OCI-LY3 (cell line): ENCODE measurements around the gene FADS3.

Experiments
- EZH2phosphoT487 ChIP-seq: fragments of 200-600 bp; shearing (Covaris generic); IDR thresholded peaks from 2 replicates; pipeline ENCODE4 v1.6.1; 2018; ENCODE audit warnings: antibody characterized with exemption, mixed run types, low read depth
- TF ChIP-seq, protein P1 (sequence below): fragments of 200-600, 300-600 bp; sonication (generic); IDR thresholded peaks from 2 replicates; pipeline ENCODE4 v1.5.1; 2014; ENCODE audit warnings: antibody characterized with exemption, low read length, low read depth

DNA sequence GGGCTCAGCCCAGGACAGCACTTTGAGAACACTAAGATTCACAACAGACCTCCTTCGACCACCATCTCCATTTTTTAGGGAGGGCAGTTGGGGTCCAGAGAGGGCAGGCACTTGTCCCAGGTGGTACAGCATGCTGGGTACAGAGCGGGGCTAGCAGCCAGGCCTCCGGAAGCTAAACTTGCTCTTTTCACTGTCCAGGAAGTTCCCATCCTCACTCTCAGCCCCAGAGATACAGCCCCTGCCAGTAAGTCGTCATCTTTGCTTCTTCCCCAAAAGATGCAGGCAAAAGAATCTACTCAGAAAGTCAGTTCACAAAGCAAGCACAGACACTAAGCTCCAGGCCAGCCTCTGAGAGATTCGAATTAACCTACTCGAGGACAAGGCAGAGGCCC is 32.7 kb upstream of the FADS3 start:
- TF ChIP-seq, protein P1, sequence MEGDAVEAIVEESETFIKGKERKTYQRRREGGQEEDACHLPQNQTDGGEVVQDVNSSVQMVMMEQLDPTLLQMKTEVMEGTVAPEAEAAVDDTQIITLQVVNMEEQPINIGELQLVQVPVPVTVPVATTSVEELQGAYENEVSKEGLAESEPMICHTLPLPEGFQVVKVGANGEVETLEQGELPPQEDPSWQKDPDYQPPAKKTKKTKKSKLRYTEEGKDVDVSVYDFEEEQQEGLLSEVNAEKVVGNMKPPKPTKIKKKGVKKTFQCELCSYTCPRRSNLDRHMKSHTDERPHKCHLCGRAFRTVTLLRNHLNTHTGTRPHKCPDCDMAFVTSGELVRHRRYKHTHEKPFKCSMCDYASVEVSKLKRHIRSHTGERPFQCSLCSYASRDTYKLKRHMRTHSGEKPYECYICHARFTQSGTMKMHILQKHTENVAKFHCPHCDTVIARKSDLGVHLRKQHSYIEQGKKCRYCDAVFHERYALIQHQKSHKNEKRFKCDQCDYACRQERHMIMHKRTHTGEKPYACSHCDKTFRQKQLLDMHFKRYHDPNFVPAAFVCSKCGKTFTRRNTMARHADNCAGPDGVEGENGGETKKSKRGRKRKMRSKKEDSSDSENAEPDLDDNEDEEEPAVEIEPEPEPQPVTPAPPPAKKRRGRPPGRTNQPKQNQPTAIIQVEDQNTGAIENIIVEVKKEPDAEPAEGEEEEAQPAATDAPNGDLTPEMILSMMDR = no peak
- no peak for TF ChIP-seq EZH2phosphoT487
